HG03095 (cell line): ENCODE measurements around the gene SETBP1.

Experiments
- ATAC-seq: cut with Tn5 transposase; IDR thresholded peaks from one replicate; pipeline ENCODE4 v1.9.1; 2021; ENCODE audit warnings: moderate library complexity; ENCODE audit not compliant: unreplicated experiment

SETBP1 gene

DNA sequence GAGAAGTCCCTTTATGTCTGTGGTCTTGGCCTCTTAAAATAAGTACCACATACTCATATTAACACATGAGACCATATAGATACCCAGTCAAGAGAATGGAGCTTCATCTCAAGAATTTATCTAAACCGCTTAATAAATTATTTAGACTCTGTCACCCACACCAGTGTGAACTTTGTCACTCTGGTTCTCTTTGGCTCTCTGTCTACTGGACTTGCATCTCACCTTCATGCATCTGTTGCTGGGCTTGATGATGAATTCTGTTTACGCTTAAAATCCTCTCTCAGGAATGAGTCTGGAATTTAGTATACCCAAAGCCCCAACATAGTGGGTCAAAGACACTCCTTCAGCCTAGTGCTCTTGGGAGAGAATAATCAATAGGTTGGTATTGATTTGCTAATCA is 73.9 kb downstream of the SETBP1 start:
- ATAC-seq = no peak

DNA sequence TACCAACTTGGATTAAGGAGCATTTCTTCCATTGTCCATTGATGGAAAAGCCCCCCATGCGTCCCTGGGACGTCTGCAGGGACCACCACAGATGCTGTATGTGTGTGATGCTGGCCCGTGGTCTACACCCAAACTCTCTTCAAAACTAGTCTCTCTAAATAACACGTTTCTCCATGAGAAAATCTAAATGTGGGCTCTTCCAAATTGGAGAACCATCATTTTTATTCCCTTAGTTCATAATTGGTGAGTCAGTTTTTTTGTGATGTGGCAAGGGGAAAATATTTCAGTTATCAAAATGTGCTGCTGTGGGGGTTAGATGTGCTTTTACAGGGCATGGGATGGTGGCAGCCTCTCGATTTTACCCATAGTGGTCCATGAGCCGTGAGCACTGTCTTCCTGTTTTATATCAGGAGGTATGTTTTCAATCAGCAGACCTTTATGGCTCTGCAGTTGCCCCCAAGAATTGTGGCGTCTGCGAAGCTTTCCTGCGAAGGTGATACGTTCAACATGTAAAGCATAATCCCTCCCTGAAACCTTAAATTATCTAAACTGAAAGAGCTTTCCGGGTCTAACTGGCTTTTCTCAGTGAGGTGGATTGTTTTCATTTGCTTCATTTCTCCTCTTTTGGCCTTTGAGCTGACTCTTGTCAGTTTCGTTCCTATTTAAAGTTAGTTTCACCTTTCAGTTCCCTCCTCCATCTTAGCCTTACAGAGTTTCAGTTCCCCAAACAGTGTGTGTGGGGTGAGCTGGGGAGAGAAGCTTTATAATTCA is 78.4 kb downstream of the SETBP1 start:
- ATAC-seq = peak; percentile 93

DNA sequence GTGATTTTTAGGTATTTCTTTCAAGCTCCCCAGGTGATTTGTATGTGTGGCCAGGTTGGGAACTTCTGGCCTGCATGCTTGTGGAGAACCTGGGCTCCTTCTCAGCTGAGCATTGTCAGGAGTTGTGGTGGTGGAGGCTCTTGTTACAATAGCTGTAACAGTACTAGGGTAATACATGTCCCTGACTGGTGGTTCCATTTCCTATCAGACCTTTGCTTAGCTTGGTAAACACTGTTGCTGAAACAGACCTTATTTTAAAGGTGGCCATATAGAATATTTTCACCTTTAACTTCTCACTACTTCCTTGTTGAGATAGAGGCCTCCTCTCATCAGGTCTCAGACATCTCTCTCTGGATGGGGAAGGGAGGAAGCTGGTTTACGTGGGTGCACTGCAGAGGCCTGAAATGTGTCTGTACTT is 79.2 kb downstream of the SETBP1 start:
- ATAC-seq = peak; percentile 50

DNA sequence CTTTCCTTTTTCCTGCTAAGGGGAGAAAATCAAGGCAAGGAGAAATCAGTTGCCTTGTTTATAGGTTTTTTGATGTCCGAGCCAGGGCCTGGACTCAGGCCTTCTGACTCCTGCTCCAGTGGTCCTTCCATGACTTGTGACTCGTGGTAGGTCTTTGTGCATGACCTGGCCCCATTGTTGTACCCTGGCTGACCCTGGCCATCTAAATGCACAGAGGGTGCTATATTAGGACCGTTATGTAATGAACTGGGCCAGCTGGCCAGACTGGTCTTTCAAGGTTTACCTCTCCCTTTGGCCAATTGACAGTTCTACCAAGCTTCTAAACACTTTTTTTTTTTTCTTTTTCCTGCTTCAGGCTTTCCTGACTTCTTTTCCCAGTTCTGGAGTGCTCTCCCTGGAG is 81.1 kb downstream of the SETBP1 start:
- no peak for ATAC-seq

DNA sequence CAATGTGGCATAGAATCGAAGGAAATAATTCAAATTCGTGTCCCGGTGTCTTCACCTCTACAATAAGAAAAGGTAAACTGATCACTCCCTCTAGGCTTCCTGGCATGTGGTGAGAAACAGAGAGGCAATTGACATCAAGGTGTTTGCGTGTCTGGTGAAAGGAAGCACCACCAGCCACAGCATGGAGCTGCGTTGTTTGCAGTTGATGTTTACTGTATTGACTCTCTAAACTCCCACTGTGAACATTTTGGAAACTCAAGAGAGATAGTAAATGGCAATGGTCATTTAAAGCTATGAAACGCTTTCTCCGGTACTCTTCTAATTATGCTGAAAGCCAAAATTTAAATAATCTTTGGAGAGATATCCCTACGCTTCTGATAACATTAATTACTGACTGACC is 82.6 kb downstream of the SETBP1 start:
- no peak for ATAC-seq

- ATAC-seq = no peak
Measured at GRCh38 chr18:44764863-44765262, 84.2 kb downstream of the SETBP1 start.

- ATAC-seq = no peak
Measured at GRCh38 chr18:44765456-44765855, 84.8 kb downstream of the SETBP1 start.

DNA sequence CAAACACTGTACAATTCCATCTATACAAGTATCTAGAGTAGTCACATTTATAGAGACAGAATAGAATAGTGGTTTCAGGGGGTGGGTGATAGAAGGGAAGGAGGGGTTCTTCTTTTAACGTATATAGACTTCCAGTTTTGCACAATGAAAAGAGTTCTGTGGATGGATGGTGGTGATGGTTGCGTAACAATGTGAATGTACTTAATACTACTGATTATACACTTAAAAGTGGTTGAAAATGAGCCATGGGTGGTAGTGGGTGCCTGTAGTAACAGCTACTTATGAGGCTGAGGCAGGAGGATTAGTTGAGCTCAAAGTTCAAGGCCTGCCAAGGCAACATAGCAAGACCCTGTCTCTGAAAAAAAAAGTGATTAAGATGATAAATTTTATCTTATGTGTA is 85.8 kb downstream of the SETBP1 start:
- no peak for ATAC-seq

- ATAC-seq = no peak
Measured at GRCh38 chr18:44767807-44768206, 87.1 kb downstream of the SETBP1 start.

- no peak for ATAC-seq
Measured at GRCh38 chr18:44770641-44771040, 90.0 kb downstream of the SETBP1 start.

DNA sequence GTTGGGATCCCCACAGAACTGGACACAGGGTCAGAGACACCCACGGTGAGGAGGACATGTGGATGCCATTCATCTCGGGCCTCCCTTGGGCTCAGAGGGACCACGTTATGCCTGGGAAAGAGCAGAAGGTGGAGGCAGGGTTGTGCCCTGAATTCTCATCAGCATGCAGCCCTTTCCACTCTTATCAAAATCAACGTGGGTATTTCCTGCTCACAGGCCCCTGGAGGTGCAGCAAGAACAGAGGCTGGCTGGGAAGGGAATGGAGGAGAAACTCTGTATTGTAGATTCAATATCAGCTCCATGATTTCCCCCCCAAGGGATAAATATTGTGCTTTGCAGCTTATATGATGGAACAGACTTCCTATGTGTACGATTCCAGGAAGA is 90.9 kb downstream of the SETBP1 start:
- no peak for ATAC-seq

- no peak for ATAC-seq
Measured at GRCh38 chr18:44771956-44772917, 91.5 kb downstream of the SETBP1 start.

- ATAC-seq = no peak
Measured at GRCh38 chr18:44773640-44774155, 93.0 kb downstream of the SETBP1 start.

GRCh38 chr18:44774191-44774590 is 93.5 kb downstream of the SETBP1 start:
- ATAC-seq = no peak

- no peak for ATAC-seq
Measured at GRCh38 chr18:44777457-44778192, 96.9 kb downstream of the SETBP1 start.

DNA sequence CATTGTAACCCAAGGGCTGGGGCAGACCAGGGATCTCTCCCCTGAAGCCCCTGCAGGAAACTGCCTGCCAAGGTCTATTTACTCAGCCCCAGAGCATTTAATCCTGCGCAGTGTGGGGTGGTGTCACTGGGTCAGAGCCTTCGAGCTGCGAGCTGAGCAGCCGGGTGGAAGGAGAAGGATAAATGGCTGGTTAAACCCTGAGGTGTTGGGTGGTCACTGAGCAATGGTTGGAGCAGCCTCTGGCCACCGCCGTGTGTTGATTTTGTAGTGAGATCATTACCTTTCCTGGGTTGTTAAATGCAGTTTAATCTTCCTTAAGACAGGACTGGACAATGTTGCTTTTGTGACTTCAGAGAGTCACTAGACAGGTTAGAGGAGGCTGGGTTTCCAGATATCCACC is 98.1 kb downstream of the SETBP1 start:
- ATAC-seq = no peak

DNA sequence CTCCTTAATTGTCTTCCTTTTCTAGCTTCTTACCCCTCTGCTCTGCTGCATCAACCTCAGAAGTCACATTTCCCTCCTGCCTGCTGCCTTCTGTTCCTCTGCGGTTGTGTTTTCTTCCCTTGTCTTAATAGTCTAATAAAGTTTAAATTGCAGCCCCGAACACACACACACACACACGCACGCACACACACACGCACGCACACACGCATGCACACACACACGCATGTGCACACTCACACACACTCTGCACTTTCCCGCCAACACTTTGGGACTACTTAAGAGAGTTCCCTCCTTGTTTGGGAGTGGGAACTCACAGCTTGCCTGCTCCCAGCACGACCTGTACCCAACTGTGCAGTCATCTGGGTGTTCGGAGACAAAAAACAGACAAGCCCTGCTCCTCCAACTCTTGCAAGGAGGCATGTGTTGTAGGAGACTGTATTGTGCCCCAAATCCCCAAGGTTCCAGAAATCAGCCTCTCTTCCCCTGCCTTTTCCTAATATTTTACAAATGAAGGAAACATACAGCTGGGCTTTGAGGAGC is 99.1 kb downstream of the SETBP1 start:
- no peak for ATAC-seq

GRCh38 chr18:44781886-44782285 is 101.2 kb downstream of the SETBP1 start:
- no peak for ATAC-seq

GRCh38 chr18:44782617-44783016 is 101.9 kb downstream of the SETBP1 start:
- no peak for ATAC-seq

DNA sequence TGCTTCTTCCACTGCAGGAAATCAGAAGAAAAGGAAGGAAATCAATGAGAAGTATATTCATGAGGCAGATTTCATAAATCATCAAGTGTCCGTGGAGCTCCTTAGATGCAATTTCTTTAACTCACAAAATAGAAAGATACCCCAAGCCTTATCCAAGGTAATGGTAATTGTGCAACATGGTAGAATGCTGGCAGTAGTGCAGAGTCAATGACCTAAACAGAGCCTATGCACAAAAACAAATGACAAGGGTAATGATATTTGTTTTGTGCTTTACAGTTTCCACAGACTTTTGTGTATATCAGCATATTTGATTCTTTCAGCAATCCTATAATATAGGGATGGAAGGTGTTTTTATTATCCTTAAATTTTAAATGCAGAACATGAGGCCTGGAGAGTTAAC is 102.7 kb downstream of the SETBP1 start:
- no peak for ATAC-seq

DNA sequence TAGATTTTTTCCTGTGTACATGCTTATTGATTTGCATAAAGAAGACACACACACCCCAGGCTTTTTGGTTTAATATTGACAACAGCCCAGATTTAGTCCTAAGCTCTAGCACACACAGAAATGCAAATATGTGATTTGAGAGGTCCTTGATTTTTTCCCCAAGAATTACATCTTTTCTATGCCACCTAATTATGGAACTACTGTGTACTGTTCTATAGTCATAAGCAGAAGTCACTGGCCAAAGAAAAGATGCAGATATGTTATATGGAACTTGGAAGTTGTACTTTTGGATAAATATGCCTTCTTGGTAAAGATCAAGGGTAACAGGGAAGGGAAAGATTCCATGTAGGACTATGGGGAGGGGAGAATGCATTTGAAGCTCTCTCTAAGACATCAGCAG is 105.6 kb downstream of the SETBP1 start:
- ATAC-seq = peak; percentile 12
